ENCODE measurements around the gene KDM1B.
"Not testable (repeated sequence)": the region's sequence is repeated elsewhere in the genome, so short reads cannot be mapped to it uniquely, and the experiment has no call there.

KDM1B gene

GRCh38 chr6:18151391-18151790, 3.8 kb upstream of the KDM1B start:
- DNase-seq = not testable (repeated sequence)

- DNase-seq = no peak
These were observed 3.4 kb upstream of the KDM1B start for GRCh38 chr6:18151801-18152200.

DNA sequence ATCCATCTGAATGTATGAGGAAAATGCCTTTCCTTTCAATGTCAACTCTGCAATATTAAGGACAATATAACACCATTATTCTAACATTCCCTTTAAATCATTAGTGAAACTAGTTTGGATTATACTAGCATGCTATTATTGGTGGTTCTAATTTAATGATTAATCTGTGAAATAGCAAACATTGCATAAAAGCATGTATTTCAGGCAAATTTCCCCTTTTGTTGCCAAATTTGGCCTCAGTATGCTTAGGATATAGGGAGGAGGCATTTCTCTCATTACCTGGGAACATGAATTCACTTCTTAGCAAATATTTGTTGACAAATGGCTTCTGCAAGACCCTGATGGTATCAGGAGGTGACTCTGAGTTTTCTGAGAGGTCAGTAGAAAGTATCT, 1.9 kb upstream of the KDM1B start:
- DNase-seq = no peak

GRCh38 chr6:18154507-18155149, 594 bp upstream of the KDM1B start, which contains the start of gene TPMT:
TPMT (minus strand) TSS chr6:18155077; CDS start chr6:18149127, 5,950 bp downstream.
- no peak for DNase-seq

DNA sequence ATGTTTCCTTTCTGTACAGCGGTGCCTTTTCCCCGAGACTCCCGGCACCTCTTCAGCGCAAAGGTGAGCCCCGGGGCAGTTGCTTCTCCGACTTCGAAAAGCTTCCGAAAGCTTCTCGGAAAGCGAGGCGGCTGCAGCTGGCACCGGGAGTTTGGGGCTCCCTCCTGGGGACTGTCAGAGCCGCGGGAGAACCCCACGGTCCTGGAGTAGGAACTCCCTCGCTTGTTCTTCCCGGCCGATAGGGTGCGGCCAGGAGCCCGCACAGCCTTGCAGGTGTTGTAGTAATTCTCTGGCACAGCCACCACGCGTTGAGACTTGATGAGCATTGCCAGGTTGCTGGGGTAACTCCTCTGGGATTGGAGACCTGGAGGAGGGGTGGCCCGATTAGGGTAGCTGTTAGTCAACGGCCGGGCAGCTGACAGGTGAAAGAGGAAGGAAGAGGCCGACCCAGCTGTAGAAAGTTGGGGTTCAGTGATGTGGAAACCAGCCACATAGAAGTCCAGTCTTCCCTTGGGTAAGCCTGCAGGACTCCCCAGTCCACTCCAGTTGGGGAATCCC, 721 bp downstream of the KDM1B start:
- DNase-seq = peak; percentile 51 to 66

- no peak for DNase-seq
These were observed 5.7 kb downstream of the KDM1B start for GRCh38 chr6:18160911-18161310.

DNA sequence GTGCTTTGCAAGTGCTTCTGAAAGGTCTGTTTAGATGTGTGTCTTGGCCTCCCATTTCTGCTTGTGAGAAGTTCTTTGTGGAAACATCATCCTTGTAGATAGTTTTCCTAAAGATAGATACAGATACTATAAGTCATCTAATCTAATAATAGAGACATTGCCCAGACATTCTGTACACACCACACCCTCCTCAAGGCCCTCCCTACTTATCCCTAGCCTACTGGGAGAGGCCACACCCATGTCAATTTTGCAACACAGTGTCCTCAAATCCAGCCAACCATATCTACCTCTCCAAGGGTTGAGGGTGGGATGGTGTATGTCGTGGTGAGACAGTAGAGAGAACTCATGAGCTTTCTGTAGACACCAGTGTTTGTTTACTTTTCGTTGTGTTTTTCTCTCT, 6.2 kb downstream of the KDM1B start:
- DNase-seq = no peak

GRCh38 chr6:18162401-18162800, 7.2 kb downstream of the KDM1B start:
- no peak for DNase-seq

DNA sequence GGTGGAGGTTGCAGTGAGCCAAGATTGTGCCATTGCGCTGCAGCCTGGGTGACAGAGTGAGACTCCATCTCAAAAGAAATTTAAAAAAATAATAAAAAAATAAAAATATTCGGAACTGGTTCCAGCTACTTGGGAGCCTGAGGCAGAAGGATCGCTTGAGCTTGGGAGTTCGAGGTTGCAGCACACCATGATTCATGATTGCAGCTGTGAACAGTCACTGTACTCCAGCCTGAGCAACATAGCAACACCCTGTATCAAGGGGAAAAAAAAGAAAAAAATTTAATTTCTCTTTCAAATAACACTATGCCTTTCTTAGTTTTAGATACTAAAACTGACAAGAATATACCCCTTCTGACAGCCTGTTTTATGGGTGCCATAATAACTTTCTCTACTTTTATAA, 10.5 kb downstream of the KDM1B start:
- DNase-seq = no peak

DNA sequence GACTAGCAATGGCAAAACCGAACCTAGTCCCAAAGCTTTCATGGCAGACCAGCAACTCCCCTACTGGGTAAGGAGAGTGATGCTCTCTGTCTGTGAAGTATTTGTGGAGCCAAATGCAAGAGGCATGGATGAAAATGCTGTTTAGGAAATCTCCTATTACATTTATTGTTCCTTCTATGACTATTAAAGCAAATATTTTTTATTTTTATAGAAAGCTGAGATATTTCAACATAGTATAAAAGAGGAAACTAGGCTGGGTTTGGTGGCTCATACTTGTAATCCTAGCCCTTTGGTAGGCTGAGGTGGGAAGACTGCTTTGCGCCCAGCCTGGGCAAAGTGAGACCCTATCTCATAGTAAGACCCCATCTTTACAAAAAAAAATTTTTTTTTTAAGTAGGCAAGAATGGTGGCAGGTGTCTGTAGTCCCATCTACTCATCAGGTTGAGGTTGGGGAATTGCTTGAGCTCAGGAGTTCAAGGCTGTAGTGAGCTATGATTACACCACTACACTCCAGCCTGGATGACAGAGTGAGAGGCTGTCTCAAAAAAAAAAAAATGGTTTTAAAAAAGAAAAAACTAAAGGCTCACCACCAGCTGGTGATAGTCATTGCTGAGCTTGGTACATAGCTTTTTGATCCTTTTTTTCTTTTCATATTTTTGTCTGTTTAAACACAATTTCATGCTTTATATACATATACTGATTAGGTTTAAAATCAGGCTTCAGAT, 11.3 kb downstream of the KDM1B start:
- no peak for DNase-seq

DNA sequence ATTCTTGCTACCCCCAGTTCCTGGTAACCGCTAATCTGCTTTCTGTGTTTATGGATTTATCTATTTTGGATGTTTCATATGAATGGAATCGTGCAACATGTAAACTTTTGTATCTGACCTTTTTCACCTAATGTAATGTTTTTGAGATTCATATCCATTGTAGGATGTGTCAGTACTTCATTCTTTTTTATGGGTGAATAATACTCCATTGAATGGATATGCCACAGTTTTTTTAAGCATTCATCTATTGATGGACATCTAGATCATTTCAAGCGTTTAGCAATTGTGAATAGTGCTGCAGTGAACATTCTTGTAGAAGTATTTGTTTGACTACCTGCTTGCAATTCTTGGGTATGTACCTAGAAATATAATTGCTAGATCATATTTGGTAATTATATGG, 13.0 kb downstream of the KDM1B start:
- no peak for DNase-seq

DNA sequence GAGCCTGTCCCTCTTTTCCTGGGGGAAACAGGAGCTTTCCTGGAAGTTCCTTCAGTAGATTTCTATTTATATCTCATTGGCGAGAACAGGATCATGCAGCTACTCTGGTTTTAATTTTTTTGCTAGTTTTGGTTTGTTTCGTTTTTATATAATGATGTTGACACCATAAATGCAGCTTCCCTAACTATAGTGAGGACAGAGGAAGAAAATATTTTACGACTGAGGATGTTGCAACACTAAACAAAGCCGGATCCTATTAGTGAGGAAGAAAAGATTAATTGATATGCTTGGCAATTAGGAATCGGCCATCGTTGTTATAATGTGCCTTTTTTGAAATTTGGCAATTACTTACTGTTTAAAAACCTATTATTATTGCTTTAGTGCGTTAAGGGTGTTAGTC, 16.6 kb downstream of the KDM1B start:
- DNase-seq = no peak

DNA sequence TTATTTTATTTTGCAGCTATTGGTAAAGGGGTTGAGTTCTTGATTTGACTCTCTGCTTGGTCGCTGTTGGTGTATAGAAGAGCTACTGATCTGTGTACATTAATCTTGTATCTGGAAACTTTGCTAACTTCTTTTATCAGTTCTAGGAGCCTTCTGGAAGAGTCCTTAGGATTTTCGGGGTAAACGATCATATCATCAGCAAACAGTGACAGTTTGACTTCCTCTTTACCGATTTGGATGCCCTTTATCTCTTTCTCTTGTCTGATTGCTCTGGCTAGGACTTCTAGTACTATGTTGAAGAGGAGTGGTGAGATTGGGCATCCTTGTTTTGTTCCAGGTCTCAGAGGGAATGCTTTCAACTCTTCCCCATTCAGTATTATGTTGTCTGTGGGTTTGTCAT, 21.0 kb downstream of the KDM1B start:
- DNase-seq = not testable (repeated sequence)

- DNase-seq = no peak
These were observed 22.2 kb downstream of the KDM1B start for GRCh38 chr6:18177286-18177965.

DNA sequence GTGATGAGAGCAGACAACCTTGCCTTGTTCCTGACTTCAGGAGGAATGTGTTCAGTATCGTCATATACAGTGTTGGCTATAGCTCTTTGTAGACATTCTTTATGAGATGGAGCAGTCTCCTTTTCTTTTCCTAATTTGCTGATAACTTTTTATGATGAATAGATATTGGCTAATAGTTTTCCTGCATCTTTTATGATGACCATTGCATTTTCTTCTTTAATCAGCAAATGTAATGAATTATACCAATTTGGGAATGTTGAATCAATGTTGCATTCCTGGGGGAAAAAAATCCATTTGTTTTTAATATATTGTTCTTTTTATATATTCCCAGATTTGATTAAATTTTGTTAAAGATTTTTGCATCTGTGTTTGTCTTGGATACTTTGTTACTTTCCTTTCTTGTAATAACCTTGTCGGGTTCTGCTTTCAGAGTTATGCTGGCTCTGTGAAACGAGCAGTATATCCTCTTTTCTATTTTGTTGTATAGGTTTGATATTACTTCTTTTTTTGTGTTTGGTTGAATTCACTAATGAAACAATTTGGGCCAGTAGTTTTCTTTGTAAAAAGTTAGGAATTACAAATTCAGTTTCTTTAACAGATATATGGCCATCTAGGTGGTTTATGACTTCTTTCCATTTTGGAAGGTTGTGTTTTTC, 23.9 kb downstream of the KDM1B start:
- no peak for DNase-seq

DNA sequence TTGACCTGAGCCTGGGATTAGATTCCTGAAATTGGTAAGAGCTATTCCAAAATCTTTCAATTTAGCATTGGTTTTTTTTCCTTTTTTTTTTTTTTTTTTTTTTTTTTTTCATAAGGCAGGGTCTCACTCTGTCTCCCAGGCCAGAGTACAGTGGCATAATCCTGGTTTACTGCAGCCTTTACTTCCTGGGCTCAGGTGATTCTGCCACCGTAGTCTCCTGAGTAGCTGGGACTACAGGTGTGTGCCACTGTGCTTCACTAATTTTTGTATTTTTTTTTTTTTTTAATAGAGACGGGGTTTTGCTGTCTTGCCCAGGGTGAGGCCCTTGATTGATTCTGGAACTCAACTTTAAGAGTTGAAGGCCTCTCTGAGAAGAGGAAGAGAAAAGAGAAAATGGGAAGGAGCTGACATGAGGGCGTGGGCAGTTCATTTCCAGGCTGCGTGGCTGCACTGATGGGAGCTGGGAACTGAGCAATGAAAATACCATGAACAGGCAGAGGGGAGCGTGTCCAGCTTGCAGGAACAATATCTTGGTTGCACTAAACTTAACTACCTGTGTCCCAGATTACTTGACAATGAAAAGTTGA, 24.6 kb downstream of the KDM1B start:
- peak in 1 of 2 donors; percentile 1 for DNase-seq

DNA sequence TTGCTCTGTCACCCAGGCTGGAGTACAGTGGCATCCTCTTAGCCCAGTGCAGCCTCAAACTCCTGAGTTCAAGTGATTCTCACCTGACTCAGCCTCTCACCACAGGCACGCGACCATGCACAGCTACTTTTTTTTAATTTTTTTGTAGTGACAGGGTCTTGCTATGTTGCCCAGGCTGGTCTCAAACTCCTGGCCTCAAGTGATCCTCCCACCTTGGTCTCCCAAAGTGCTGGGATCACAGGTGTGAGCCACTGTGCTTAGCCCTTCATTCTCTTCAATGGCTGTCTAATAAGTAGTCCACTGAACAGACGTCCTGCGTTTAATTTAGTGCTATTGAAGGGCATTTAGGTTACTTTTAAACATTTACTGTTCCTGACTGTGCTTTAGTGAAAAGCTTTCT, 27.3 kb downstream of the KDM1B start:
- DNase-seq = no peak

- DNase-seq = no peak
These were observed 28.5 kb downstream of the KDM1B start for GRCh38 chr6:18183766-18184165.

DNA sequence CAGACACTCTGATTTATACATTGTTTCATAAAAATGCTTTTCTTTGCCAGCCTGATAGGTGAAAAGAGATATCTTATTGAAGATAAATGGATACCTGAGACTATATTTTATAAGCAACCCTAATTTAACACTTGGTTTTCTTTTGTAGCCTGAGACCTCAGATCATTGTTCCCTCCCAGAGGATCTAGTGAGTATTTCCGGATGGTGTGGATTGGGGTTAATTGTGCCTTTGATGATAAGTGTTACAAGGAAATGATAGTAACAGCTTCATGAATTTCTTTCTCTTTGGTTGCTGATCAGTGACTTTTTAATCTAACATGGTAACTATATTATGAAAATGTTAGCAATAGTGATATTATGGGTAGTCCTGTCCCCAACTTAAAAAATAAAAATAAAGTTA, 30.4 kb downstream of the KDM1B start:
- no peak for DNase-seq

GRCh38 chr6:18186033-18186432, 30.8 kb downstream of the KDM1B start:
- DNase-seq = no peak

DNA sequence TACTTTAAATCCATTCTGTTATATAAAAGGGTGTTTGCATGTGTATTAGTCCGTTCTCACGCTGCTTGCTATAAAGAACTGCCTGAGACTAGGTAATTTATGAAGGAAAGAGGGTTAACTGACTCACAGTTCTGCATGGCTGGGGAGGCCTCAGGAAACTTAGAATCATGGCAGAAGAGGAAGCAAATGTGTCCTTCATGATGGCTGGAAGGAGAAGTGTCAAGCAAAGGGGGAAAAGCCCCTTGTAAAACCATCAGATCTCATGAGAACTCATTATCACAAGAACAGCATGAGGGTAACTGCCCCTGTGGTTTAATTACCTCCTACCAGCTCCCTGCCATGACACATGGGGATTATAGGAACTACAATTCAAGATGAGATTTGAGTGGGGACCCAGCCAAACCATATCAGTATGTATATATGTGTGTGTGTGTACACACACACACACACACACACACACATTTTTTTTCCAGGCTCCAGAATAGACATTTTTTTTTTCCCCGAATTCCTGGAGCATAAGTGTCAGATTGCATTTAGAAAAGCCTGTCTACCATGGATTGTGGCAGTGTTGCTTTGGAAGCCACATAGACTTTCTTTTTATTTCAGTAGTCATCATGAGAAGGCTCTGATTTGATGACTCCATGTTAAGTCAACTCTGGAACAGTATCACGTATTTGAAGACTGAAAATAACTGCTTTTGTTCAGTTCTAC, 31.5 kb downstream of the KDM1B start:
- peak in 1 of 2 donors; percentile 4 for DNase-seq

GRCh38 chr6:18187701-18188100, 32.5 kb downstream of the KDM1B start:
- no peak for DNase-seq

Data from CD4-positive, alpha-beta T cell treated with Interleukin-1 beta for 1 hour (primary cell).